WTC11 (cell line): ENCODE results near the gene RETN. TPM values are rescaled to one million over a fixed set of nuclear protein-coding genes. Genes with fewer than 3 reads are reported as not detected.

Experiments used
- ATAC-seq: fragments of 200-7000 bp; cut with Tn5 transposase; 2 replicates; pipeline ENCODE4 v1.10.0; 2021; ENCODE audit warnings: mild to moderate bottlenecking, moderate library complexity
- CTCF ChIA-PET: fragments of 300-600 bp; sonication (Branson Sonifier 250); formaldehyde crosslinking; loops from one replicate; lab custom pipeline; 2021; ENCODE audit warnings: antibody characterized with exemption; lab: Charles Lee
- POLR2A ChIA-PET: fragments of 350-600 bp; sonication (Branson Sonifier 250); formaldehyde crosslinking; loops from one replicate; lab custom pipeline; 2021; ENCODE audit warnings: antibody characterized with exemption; lab: Charles Lee
- DNase-seq: peaks from one replicate; pipeline ENCODE4 v3.0.0; 2021; ENCODE audit warnings: low spot score
- H3K27ac Mint-ChIP-seq: 2 replicates; pipeline ENCODE4 v1.8.0; 2021; ENCODE audit warnings: mixed read lengths
- H3K27me3 Mint-ChIP-seq: 2 replicates; pipeline ENCODE4 v1.8.0; 2021; ENCODE audit warnings: low read depth, mild to moderate bottlenecking, moderate library complexity, mixed read lengths
- H3K36me3 Mint-ChIP-seq: 2 replicates; pipeline ENCODE4 v1.8.0; 2021; ENCODE audit warnings: mixed read lengths
- H3K4me1 Mint-ChIP-seq: 2 replicates; pipeline ENCODE4 v1.8.0; 2022; ENCODE audit warnings: mixed read lengths
- H3K4me3 Mint-ChIP-seq: 2 replicates; pipeline ENCODE4 v1.8.0; 2021; ENCODE audit warnings: mild to moderate bottlenecking, moderate library complexity, mixed read lengths
- H3K9me3 Mint-ChIP-seq: 2 replicates; pipeline ENCODE4 v1.8.0; 2021; ENCODE audit warnings: mixed read lengths
- ATF6 ChIP-seq: sonication (generic); formaldehyde crosslinking; IDR thresholded peaks from 2 replicates; pipeline ENCODE4 v1.8.1; 2023; ENCODE audit warnings: mild to moderate bottlenecking, missing genetic modification reagents
- CBFB ChIP-seq: sonication (generic); formaldehyde crosslinking; IDR thresholded peaks from 2 replicates; pipeline ENCODE4 v1.8.1; 2022; ENCODE audit warnings: mild to moderate bottlenecking, low read depth, missing genetic modification reagents
- E2F5 ChIP-seq: sonication (generic); formaldehyde crosslinking; IDR thresholded peaks from 2 replicates; pipeline ENCODE4 v1.8.1; 2022; ENCODE audit warnings: mild to moderate bottlenecking, moderate library complexity, missing genetic modification reagents
- HMGA2 ChIP-seq: fragments of 250-450 bp; sonication (Bioruptor Pico); IDR thresholded peaks from 2 replicates; pipeline ENCODE4 v1.4.0; 2021; ENCODE audit warnings: mild to moderate bottlenecking, moderate library complexity
- HMGXB4 ChIP-seq: sonication (generic); formaldehyde crosslinking; IDR thresholded peaks from 2 replicates; pipeline ENCODE4 v1.8.1; 2023; ENCODE audit warnings: mild to moderate bottlenecking, moderate library complexity, missing genetic modification reagents
- MAX ChIP-seq: sonication (generic); formaldehyde crosslinking; IDR thresholded peaks from 2 replicates; pipeline ENCODE4 v1.8.0; 2022; ENCODE audit warnings: mild to moderate bottlenecking, missing genetic modification reagents
- MXD4 ChIP-seq: fragments of 250-450 bp; sonication (Bioruptor Pico); IDR thresholded peaks from 2 replicates; pipeline ENCODE4 v1.8.0; 2021; ENCODE audit warnings: mild to moderate bottlenecking, moderate library complexity, borderline replicate concordance
- NFATC4 ChIP-seq: fragments of 250-450 bp; sonication (Bioruptor Pico); IDR thresholded peaks from 2 replicates; pipeline ENCODE4 v1.9.0; 2021; ENCODE audit warnings: mild to moderate bottlenecking
- NR1H2 ChIP-seq: sonication (generic); formaldehyde crosslinking; IDR thresholded peaks from 2 replicates; pipeline ENCODE4 v1.9.0; 2021; ENCODE audit warnings: mild to moderate bottlenecking, moderate library complexity, missing genetic modification reagents
- STAT6 ChIP-seq: sonication (generic); formaldehyde crosslinking; conservative IDR thresholded peaks from 2 replicates; pipeline ENCODE4 v1.8.1; 2023; ENCODE audit warnings: mild to moderate bottlenecking, low read depth, missing genetic modification reagents, moderate library complexity
- TEAD4 ChIP-seq: sonication (generic); formaldehyde crosslinking; IDR thresholded peaks from 2 replicates; pipeline ENCODE4 v1.8.0; 2022; ENCODE audit warnings: mild to moderate bottlenecking, missing genetic modification reagents
- USF1 ChIP-seq: sonication (generic); formaldehyde crosslinking; IDR thresholded peaks from 2 replicates; pipeline ENCODE4 v1.8.0; 2022; ENCODE audit warnings: mild to moderate bottlenecking, missing genetic modification reagents
- ZBTB21 ChIP-seq: sonication (generic); formaldehyde crosslinking; IDR thresholded peaks from 2 replicates; pipeline ENCODE4 v1.8.1; 2023; ENCODE audit warnings: mild to moderate bottlenecking, missing genetic modification reagents, borderline replicate concordance
- ZNF121 ChIP-seq: sonication (generic); formaldehyde crosslinking; IDR thresholded peaks from 2 replicates; pipeline ENCODE4 v1.8.0; 2023; ENCODE audit warnings: missing genetic modification reagents
- ZNF138 ChIP-seq: sonication (generic); formaldehyde crosslinking; conservative IDR thresholded peaks from 2 replicates; pipeline ENCODE4 v1.8.1; 2022; ENCODE audit warnings: mild to moderate bottlenecking, moderate library complexity, missing genetic modification reagents
- ZNF281 ChIP-seq: sonication (generic); formaldehyde crosslinking; IDR thresholded peaks from 2 replicates; pipeline ENCODE4 v1.8.0; 2023; ENCODE audit warnings: mild to moderate bottlenecking, missing genetic modification reagents
- ZSCAN18 ChIP-seq: fragments of 250-450 bp; sonication (Bioruptor Pico); IDR thresholded peaks from 2 replicates; pipeline ENCODE4 v2.1.2; 2022; ENCODE audit warnings: mild to moderate bottlenecking, moderate library complexity
- total RNA-seq: library from RNA; stranded (reverse); gene quantifications from 3 replicates; pipeline ENCODE4 v1.2.3, GENCODE V29; 2021

The RETN gene
- total RNA-seq, 1 experiment from 2014 or later = not detected

GRCh38 chr19:7619671-7620441, 49.0 kb upstream of the RETN start:
- Mint-ChIP-seq H3K4me3 (no peak overlapping the region), H3K27ac (no peak overlapping the region), H3K27me3 (no peaks in the 10 kb centered on the region), H3K36me3 (peaks cover 26% of the 10 kb centered on the region), H3K9me3 (no peaks in the 10 kb centered on the region), H3K4me1 (no peaks in the 10 kb centered on the region)
- TF ChIP-seq ZSCAN18 (CRISPR knock-in tag) (no peak), NR1H2 (CRISPR knock-in tag) (no peak), NFATC4 (CRISPR knock-in tag) (no peak), MAX (CRISPR knock-in tag) (no peak), STAT6 (no peak), HMGXB4 (CRISPR knock-in tag) (no peak), HMGA2 (CRISPR knock-in tag) (no peak), USF1 (CRISPR knock-in tag) (no peak)
- ChIA-PET CTCF (interaction anchor here (0.7 to 1.1 kb wide), 1 partner anchor 52 kb away, joined by 3 to 4 read pairs; no protein-coding TSS in a partner anchor), POLR2A (no interaction called here)
- DNase-seq (no peak), ATAC-seq (no peak)

GRCh38 chr19:7620442-7621412, 48.1 kb upstream of the RETN start:
- CTCF ChIA-PET = interaction anchor here (0.6 to 1.1 kb wide), 2 partner anchors 52 to 241 kb away, joined by 3 to 4 read pairs; no protein-coding TSS in a partner anchor
- H3K27ac Mint-ChIP-seq = no peak overlapping the region
- no peak overlapping the region for H3K4me3 Mint-ChIP-seq
- POLR2A ChIA-PET = no interaction called here
- H3K27me3 Mint-ChIP-seq = no peaks in the 10 kb centered on the region
- H3K9me3 Mint-ChIP-seq = no peaks in the 10 kb centered on the region
- ATAC-seq (no peak), DNase-seq (no peak)
- H3K36me3 Mint-ChIP-seq = peaks cover 26% of the 10 kb centered on the region
- H3K4me1 Mint-ChIP-seq = no peaks in the 10 kb centered on the region
- TF ChIP-seq ATF6 (CRISPR knock-in tag) (no peak), ZNF121 (CRISPR knock-in tag) (no peak), TEAD4 (CRISPR knock-in tag) (no peak), E2F5 (CRISPR knock-in tag) (no peak), ZNF281 (CRISPR knock-in tag) (no peak), CBFB (CRISPR knock-in tag) (no peak), ZNF138 (CRISPR knock-in tag) (no peak), ZBTB21 (CRISPR knock-in tag) (no peak), NFATC4 (CRISPR knock-in tag) (no peak), MXD4 (no peak)
